GDM1 (cell line): ENCODE measurements around the gene TCEA2.

Experiments
- DNase-seq: peaks from one replicate; lab custom pipeline; 2025; lab: John Stamatoyannopoulos, UW

Gene TCEA2

DNA sequence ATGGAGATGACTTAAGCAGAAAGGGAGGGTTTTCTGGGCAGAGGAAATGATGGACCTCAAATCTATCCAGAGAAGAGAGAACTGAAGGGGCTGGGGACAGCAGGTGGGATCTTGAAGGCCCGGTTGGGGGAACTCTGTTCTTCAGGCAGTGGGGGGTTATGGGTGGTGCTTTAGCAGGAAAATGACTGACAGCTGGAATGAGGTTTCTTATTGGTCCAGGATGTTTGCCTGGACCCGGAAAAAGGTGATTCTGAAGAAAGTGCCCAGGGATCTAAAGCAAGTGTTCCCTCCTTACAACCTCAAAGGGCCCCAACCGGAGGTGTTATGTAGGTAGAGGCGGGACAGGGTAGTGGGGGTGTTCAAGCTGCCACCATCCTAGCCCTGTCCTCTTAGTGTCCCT lies 32.5 kb downstream of the TCEA2 start:
- no peak for DNase-seq

DNA sequence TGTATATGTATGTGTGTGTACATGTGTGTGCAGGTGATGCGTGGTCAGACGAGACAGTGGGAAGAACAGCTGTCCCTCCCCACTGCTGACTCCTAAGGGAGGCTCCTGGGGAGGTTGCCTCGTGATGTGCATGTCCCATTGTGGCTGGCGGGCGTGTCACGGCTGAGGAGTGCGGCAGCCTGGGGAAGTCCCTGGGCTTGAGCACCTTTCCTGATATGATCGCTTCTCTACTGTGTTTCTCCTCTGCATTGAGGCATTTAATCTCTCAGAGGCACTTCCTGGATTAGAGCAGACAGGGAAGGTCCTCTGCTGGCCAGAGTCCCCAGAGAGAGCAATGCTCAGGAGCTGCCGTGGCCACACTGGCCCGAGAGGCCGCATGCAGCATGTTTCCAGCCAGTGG lies 32.9 kb downstream of the TCEA2 start:
- DNase-seq, result no peak

DNA sequence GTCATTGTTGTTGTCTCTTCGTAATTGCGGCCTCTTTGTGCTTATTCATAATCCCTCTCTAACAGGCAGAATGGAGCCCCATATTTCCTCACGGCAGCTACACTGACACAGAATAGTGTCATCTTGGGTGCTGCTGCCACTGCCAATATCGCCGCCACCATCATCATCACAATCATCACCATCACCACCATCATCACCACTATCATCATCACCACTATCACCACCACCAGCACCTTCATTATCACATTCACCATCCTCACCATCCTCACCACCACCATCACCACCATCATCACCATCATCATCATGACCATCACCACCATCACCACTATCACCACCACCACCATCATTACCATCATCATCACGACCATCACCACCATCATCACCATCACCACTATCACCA lies 33.5 kb downstream of the TCEA2 start:
- no peak for DNase-seq

DNA sequence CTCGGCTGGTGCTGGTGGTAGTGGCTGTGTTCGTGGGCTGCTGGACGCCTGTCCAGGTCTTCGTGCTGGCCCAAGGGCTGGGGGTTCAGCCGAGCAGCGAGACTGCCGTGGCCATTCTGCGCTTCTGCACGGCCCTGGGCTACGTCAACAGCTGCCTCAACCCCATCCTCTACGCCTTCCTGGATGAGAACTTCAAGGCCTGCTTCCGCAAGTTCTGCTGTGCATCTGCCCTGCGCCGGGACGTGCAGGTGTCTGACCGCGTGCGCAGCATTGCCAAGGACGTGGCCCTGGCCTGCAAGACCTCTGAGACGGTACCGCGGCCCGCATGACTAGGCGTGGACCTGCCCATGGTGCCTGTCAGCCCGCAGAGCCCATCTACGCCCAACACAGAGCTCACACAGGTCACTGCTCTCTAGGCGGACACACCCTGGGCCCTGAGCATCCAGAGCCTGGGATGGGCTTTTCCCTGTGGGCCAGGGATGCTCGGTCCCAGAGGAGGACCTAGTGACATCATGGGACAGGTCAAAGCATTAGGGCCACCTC lies 35.5 kb downstream of the TCEA2 start:
- no peak for DNase-seq

DNA sequence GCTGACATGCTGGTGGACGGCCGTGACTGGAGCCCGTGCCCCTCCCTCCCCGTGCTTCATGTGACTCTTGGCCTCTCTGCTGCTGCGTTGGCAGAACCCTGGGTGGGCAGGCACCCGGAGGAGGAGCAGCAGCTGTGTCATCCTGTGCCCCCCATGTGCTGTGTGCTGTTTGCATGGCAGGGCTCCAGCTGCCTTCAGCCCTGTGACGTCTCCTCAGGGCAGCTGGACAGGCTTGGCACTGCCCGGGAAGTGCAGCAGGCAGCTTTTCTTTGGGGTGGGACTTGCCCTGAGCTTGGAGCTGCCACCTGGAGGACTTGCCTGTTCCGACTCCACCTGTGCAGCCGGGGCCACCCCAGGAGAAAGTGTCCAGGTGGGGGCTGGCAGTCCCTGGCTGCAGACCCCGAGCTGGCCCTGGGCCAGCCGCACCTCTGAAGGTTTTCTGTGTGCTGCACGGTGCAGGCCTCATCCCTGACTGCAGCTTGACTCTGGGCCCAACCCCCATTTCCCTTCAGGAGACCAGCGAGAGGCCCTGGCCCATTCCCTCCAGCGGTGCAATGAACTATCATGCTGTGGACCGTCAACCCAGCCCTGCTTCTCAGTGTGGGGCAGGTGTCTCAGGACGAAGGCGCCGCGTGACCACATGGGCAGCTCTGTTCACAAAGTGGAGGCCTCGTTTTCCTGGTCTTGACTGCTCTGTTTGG lies 36.2 kb downstream of the TCEA2 start:
- DNase-seq, result no peak

DNA sequence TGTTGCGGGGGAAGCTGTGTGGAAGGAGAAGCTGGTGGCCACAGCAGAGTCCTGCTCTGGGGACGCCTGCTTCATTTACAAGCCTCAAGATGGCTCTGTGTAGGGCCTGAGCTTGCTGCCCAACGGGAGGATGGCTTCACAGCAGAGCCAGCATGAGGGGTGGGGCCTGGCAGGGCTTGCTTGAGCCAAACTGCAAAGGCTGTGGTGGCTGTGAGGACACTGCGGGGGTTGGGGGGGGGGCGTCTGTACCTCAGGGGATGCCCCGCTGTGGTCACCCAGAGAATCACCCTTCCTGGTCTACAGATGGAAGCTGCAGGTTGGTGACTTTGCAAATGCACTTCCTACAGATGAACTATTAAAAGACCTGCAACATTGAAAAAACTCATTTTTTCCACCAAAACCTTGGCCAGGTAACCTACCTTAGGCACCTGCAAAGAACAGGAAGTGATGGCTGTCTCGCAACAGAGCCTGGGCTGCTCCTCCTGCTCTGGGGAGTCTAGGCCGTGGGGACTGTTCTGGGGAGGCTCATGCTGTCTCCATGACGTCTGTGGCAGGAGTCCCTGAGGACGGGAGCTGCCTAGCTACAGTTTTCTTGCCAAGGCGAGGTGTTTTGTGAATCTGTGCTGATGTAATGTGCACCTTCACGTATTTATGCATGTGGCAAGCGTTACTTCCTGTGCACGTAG lies 37.0 kb downstream of the TCEA2 start:
- DNase-seq, result no peak

DNA sequence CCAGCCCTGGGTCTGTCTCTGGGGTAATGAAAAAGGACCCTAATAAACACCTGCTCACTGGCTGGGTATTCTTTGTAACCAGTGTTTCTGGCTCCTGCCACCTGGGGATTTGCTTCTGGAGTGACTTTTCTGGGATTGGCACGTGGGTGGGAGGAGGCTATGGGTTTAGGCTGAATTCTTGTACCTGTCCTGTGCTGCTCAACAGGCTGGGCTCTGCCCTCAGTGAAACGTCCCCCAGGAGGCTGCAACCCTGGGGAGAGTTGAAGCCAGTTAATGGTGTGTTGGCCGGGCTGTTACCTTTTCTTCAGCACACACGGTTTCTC lies 37.5 kb downstream of the TCEA2 start:
- DNase-seq, result no peak

DNA sequence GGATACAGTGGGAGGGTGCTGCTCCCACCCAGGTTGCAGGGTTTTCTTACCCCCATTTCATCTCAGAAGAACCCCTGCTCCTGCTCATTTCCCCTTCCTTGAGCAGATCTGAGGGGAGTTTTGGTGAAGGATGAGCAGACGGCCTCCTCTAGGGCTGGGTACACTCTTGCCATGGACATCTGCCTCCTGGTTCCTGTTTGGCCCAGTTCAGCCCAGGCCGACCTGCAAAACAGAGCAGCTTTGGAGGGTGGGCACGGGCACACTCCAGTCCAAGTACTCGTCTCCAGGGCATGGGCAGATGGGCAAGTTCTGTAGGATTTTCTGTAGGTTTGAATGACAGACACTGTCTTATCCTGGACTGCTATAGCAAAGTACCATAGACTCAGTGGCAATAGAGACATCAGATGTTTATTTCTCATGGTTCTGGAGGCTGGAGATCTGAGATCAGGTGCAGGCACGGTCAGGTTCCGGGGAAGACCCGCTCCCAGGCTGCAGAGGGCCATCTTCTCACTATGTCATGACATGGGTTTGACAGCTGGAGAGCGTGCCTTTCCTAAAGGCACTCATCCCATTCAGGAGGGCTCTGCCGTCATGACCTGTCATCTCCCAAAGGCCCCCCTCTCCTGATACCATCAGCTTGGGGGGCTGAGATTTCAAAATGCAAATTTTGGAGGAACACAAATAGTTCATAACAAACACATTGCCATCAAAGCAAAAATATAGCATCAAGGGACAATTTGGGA lies 38.1 kb downstream of the TCEA2 start:
- no peak for DNase-seq

DNA sequence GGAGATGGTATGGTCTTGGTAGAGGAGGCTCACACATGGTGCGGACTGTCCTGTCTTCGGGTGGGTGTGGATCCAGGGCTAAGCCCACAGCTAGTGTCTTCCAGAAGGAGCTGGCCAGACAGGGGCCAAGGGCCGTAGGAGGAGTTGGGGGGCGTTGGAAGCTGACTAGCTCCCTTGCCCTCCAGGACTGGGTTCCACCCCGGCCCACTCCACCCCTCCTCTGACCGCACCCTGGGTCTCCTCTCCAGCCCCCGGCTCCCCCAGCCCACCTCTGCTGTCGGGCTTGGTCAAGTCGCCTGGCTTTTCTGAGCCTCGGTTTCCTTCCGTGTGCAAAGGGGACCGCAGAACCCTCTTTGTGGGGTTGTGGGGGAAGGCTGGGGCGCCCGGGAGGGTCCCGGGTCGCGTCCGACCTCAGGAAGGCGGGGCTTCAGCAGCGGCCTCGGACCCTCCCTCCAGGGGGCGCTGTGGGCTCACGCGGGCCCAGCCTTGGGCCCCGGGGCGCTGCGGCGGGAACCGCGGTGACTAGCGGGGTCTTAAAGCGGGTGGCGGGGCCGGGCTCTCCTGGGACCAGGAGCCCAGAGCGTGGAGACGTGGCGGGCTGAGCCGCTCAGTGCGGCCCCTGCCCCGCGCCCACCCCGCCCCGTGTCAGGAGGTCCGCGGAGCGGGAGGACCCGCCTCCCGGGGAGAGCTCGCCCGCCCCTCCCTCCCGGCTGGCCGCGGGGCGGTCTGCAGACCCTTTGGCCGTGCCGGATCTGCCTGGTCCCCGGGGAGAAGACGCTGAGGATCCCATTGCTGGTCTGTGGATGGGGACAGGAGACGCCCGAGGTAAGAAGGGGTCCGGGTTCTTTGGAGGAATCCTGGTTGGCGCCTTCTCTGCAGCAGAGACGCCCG lies 39.0 kb downstream of the TCEA2 start:
- peak; percentile 40 for DNase-seq

DNA sequence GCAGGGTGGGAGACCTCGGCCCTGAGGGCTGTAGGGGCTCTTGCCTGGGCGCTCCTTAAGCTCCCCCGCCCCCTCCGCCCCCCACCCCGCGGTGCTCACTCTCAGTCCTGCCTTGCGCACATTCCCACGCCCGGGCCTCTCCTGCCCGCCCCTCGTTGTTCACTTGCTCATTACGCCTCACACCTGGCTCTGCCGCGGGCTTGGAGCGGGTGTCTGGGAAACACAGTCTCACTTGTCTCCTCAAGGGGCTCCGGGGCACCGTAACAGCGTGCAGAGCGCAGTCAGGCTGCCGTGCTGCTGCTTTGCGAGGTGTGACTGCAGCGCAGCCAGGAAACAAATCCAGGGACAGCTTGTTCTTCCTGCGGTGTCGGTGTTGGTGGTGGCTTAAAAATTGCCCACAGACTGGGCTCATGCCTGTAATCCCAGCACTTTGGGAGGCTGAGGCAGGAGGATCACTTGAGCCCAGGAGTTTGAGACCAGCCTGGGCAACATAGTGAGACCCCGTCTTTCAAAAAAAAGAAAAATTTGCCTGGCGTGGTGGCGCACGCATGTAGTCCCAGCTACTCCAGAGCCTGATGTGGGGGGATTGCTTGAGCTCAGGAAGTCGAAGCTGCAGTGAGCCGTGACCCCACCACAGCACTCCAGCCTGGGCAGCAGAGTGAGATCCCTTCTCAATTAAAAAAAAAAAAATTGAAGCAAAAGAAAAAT lies 39.8 kb downstream of the TCEA2 start:
- no peak for DNase-seq

DNA sequence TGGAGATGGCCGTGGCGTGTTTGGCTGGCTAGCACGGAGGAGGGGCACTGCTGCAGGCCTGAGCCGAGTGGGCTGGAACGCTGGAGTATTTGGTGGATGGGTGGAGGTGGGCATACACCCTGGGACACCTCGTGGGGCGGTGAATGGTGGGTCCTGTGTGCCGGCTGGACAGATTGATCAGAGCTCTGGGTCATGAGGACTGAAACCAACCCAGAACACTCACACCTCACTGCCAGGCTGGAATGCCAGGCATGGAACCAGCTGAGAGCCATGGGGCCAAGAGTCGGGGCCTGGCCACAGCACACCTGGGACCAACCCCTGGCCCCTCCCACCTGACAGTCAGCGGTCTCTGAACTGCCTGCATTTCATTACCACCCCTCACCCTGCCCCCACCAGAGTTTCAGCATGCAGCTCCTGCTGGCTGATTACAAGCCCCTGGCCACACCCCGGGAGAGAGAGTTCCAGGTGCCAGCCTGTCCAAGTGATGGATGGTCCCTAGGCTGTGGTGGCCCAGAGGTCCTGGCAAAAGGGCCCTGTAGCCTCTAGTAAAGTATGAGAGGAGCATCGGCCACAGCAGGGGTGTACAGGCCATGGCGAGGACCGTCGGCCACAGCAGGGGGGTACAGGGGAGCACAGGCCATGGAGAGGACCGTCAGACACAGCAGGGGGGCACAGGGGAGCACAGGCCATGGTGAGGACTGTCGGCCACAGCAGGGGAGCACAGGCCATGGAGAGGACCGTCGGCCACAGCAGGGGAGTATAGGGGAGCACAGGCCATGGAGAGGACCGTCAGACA lies 41.1 kb downstream of the TCEA2 start:
- DNase-seq, result no peak

DNA sequence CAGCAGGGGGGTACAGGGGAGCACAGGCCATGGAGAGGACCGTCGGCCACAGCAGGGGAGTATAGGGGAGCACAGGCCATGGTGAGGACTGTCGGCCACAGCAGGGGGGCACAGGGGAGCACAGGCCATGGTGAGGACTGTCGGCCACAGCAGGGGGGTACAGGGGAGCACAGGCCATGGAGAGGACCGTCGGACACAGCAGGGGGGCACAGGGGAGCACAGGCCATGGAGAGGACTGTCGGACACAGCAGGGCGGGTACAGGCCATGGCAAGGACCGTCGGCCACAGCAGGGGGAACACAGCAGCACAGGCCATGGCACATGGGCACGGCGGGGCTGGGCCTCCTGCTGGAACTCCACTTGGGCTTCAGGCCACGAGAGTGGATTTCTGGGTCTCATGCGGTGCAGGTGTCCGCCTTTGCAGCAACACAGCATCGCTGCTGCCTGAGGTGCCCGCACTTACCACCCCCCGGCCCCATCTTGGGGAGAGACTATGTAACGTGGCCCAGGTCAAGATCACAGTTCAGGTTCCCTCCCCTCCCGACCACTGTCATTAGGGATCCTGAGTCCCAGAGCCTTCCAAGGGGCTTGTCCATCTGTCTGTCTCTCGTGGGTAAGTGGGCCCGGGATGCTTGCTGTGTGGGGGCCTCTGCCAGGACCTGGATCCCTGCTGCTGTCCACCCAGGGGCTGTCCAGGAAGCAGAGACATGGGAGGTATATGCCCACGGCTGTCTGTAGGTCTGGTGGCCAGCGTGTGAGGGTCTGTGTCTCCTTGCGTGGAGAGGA lies 41.9 kb downstream of the TCEA2 start:
- DNase-seq, result no peak

DNA sequence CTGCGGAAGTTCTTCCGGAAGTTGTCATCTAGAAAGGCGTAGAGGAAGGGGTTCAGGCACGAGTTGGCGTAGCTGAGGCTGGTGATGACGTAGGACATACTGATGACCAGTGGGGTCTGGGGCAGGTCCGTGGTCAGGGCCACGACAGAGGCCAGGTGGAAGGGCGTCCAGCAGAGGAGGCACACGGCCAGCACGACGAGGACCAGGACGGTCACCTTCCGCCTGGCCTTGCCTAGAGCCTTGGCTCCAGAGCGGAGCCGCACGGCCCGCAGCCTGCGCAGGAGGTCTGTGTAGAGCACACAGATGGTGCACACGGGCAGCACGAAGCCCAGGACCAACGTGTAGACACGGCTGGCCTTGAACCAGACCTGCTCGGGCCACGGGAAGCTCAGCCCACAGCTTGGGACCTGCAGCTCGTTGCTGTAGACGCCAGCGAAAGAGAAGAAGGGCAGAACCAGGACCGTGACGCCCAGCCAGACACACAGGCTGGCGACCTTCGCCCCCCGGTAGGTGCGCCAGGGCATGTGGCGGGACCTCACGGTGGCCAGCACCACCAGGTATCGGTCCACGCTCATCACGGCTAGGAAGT lies 42.9 kb downstream of the TCEA2 start:
- DNase-seq, result no peak

DNA sequence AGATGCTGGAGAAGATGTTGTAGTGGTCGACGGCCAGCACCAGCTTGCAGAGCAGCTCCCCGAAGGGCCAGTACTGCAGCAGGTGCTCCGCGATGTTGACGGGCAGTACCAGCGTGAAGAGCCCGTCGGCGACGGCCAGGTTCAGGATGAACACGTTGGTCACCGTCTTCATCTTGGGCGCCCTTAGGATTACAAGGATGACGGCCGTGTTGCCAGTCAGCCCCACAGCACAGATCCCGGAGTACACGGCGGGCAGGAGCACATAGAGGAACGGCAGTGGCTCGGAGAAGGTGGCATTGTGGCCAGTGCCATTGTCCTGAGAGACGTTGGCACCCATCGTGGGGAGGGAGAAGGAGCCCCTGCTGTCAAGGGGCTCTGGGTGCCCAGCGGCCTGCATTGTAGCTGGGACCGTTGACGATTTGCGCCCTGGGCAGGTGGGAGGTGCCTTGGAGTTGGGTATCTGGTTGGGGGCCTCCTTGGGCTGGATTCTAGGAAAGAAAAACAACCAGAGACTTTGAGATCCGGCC lies 43.5 kb downstream of the TCEA2 start:
- no peak for DNase-seq

DNA sequence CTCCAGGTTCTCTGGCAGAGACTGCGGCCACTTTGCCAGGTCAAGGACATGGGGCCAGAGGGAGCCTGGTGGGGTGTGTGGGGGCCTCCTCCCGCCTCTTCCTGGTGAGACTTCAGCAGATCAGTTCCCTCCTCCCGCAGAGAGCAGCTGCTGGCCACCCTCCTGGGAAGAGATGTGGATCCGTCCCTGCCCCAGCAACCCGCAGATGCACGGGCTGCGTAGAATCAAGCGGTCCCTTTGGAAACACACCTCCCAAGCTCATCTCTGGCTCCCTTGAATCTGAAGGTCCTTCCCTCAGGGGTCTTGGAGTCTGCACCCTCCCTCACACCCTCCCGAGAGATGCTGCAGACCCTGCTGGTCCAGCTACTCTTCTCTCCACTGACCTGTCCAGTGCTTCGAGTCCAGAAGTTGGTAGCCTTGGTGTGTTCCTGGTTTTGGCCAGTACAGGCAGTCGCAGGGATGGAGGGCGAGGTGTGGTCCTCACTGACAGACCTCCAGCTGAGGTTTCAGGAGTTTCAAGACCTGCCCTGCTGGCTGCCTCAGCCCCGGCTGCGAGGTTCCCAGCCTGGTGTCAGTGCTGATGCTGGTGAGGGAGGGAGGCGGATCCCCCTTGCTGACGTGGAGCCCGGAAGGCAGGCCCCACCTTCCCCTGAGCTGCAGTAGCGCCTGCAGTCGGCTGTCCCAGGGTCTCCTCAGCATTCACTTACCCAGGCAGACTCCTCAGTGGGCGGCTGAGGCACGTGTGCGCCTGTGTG lies 44.2 kb downstream of the TCEA2 start, which contains the start of gene NPBWR2:
TSS of gene NPBWR2 (minus strand) at position 585 of the 755 bp plus-strand sequence. CDS start 734 bp downstream, outside the sequence.
- no peak for DNase-seq

DNA sequence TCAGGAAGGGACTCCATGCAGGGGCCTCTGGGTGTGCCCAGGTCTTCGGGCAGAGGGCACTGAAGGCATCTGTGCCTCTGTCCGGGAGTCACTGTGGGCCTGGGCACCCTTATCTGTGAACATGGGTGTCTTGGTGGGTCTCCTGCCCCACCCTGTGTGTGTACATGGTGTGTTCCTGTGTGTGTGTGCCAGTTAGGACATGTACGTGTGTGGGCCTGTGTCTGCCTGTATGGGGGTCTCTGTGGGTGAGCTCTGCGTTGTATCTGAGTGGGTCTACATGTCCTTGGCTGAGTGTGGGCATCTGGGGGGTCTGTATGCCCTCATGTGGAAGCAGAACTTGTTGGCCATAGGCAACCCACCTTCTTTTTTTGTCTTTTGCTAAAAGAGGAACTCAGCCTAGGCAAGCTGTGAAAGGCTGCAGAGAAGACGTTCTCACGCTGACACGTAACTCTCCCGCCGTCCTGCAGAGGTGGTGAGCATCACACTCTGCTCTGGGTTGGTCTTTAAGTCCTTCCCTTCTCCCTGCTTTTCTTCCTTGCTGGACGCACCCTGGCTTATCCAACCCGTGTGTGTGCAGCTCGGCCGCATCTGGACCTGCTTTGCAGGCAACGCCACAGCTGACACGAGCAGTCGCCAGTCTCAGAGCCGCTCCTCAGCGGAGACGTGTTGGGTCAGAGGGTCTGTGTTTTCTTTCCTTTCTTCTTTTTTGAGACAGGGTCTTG lies 44.9 kb downstream of the TCEA2 start:
- peak; percentile 66 for DNase-seq
